ENCODE measurements around the gene KCNH5. TPM values are rescaled to one million over a fixed set of nuclear protein-coding genes. Genes with fewer than 3 reads are reported as not detected.

KCNH5 gene
- total RNA-seq, 1 donor from 2014 or later: 3.1 TPM

DNA sequence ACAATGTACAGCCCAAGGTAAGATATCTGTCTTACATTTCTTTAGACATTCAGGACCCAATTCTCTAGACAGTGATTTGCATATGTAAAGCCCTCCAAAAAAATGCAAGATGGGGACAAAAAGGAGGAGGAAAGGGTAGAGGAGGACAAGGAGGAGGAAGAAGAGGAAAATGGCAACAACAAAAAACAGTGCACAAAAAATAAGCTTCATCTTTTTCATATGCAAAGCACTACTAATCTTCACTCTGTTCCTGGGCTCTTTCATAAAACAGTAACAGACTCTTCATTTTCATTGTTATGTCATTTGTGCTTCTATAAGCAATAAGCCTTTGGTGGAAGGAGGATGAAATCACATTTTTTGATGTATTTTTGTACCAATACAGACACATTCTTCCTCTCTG is 61.4 kb downstream of the KCNH5 start:
- H3K36me3 Mint-ChIP-seq (ENCODE audit: insufficient read depth): no peaks in the 10 kb centered on the region
- H3K4me3 Mint-ChIP-seq (ENCODE audit: low read depth): no peak overlapping the region
- TF ChIP-seq, protein P1, sequence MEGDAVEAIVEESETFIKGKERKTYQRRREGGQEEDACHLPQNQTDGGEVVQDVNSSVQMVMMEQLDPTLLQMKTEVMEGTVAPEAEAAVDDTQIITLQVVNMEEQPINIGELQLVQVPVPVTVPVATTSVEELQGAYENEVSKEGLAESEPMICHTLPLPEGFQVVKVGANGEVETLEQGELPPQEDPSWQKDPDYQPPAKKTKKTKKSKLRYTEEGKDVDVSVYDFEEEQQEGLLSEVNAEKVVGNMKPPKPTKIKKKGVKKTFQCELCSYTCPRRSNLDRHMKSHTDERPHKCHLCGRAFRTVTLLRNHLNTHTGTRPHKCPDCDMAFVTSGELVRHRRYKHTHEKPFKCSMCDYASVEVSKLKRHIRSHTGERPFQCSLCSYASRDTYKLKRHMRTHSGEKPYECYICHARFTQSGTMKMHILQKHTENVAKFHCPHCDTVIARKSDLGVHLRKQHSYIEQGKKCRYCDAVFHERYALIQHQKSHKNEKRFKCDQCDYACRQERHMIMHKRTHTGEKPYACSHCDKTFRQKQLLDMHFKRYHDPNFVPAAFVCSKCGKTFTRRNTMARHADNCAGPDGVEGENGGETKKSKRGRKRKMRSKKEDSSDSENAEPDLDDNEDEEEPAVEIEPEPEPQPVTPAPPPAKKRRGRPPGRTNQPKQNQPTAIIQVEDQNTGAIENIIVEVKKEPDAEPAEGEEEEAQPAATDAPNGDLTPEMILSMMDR (IDR thresholded peaks at IDR 0.05; ENCODE audit: unreplicated experiment): no peak
- peaks cover 6% of the 10 kb centered on the region for H3K9me3 Mint-ChIP-seq (ENCODE audit: low read depth)
- H3K27ac Mint-ChIP-seq: no peak overlapping the region
- no peak for DNase-seq (ENCODE audit: low spot score, unreplicated experiment)
- no peaks in the 10 kb centered on the region for H3K4me1 Mint-ChIP-seq (ENCODE audit: low read depth)
- no peaks in the 10 kb centered on the region for H3K27me3 Mint-ChIP-seq

DNA sequence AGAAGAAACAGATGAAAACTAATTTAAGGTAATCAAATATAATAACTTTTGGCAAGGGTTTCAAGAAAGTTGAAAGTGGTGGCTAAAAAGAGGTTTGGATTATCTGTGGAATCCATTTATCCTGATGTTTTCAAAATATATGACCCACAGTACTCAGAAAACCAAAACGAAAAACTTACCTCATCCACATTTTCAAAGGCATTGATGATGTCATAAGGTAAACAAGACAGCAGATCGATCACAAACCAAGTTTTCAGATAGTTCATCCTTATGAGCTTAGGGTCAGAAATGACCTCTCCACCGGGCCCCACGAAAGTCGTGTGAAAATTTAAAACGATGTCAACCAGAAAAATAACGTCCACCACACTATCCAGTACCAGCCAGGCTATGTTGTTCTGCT is 64.6 kb downstream of the KCNH5 start:
- H3K27ac Mint-ChIP-seq: no peak overlapping the region
- no peaks in the 10 kb centered on the region for H3K36me3 Mint-ChIP-seq (ENCODE audit: insufficient read depth)
- TF ChIP-seq, protein P1 (IDR thresholded peaks at IDR 0.05; ENCODE audit: unreplicated experiment): no peak
- H3K27me3 Mint-ChIP-seq: no peaks in the 10 kb centered on the region
- no peak for DNase-seq (ENCODE audit: low spot score, unreplicated experiment)
- H3K9me3 Mint-ChIP-seq (ENCODE audit: low read depth): peaks cover 6% of the 10 kb centered on the region
- no peak overlapping the region for H3K4me3 Mint-ChIP-seq (ENCODE audit: low read depth)
- no peaks in the 10 kb centered on the region for H3K4me1 Mint-ChIP-seq (ENCODE audit: low read depth)

DNA sequence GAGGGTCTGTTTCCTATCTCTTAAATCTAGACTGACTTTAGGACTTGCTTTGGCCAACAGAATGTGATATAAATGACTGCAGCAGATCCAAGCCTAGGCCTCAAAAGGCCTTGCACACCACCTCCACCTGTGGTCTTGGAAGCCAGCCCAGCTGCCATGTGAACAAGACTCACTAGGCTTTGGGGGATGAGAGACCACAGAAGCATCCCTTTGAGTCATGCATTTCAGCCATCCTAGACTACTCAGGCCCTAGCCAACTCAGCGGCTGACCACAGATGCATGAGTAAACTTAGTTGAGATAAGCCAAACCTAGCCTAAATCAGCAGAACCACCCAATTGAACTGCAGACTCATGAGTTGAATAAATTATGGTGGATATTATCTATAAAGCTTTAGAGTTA is 87.7 kb downstream of the KCNH5 start:
- H3K4me1 Mint-ChIP-seq (ENCODE audit: low read depth): no peaks in the 10 kb centered on the region
- TF ChIP-seq, protein P1 (IDR thresholded peaks at IDR 0.05; ENCODE audit: unreplicated experiment): no peak
- no peak overlapping the region for H3K4me3 Mint-ChIP-seq (ENCODE audit: low read depth)
- H3K27ac Mint-ChIP-seq: no peak overlapping the region
- no peaks in the 10 kb centered on the region for H3K9me3 Mint-ChIP-seq (ENCODE audit: low read depth)
- H3K36me3 Mint-ChIP-seq (ENCODE audit: insufficient read depth): no peaks in the 10 kb centered on the region
- no peak for DNase-seq (ENCODE audit: low spot score, unreplicated experiment)
- H3K27me3 Mint-ChIP-seq: no peaks in the 10 kb centered on the region

DNA sequence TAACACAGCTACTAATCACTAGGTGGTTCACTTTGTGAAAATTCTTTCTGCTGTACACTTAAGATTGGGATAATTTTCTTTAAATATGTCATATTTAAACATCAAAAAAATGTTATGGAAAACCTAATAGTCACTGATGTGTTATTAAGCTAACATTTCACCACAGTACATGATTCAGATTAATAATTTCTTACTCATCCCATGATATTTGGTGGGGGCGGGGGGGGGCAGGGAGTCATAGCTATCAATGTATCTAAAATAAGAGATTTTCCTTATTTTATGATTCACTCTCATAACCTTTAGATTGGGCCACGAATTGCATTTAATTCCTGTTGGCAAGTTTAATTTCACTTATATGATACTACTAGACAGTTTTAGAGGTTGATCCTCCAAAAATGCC is 88.8 kb downstream of the KCNH5 start:
- no peak for DNase-seq (ENCODE audit: low spot score, unreplicated experiment)
- Mint-ChIP-seq H3K4me1 (ENCODE audit: low read depth) (no peaks in the 10 kb centered on the region), H3K27me3 (no peaks in the 10 kb centered on the region), H3K27ac (no peak overlapping the region), H3K4me3 (ENCODE audit: low read depth) (no peak overlapping the region), H3K9me3 (ENCODE audit: low read depth) (no peaks in the 10 kb centered on the region), H3K36me3 (ENCODE audit: insufficient read depth) (no peaks in the 10 kb centered on the region)
- TF ChIP-seq, protein P1 (IDR thresholded peaks at IDR 0.05; ENCODE audit: unreplicated experiment): no peak

DNA sequence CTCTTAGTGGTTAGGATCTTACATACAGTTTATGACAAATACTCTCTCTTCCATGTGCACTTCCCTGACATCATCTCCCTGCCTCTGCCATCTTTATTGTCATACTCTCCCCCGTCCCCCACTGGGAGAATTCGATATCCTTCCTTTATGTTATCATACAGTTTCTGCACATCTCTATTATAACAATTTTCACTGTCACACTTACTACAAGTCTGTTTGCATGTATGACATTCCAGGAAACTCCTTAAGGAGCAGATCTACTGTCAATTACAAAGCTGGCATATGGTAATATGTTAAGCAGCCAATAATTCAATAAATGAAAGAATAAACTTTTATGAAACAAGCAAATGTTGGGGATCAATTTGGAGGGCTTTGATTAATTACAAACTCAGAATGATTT is 91.1 kb downstream of the KCNH5 start:
- Mint-ChIP-seq H3K27me3 (no peaks in the 10 kb centered on the region), H3K36me3 (ENCODE audit: insufficient read depth) (no peaks in the 10 kb centered on the region), H3K4me1 (ENCODE audit: low read depth) (no peaks in the 10 kb centered on the region), H3K9me3 (ENCODE audit: low read depth) (no peaks in the 10 kb centered on the region), H3K4me3 (ENCODE audit: low read depth) (no peak overlapping the region), H3K27ac (no peak overlapping the region)
- DNase-seq (ENCODE audit: low spot score, unreplicated experiment): no peak
- TF ChIP-seq, protein P1 (IDR thresholded peaks at IDR 0.05; ENCODE audit: unreplicated experiment): no peak
